HCT116 (cell line): ENCODE results near the gene TYW1.

Experiments used
- ATF3 ChIP-seq: IDR thresholded peaks from 2 replicates; pipeline ENCODE4 v1.6.1; 2012
- CEBPB ChIP-seq: IDR thresholded peaks from 2 replicates; pipeline ENCODE4 v1.6.1; 2012; ENCODE audit warnings: low read depth
- CTCF ChIP-seq, 3 experiments: fragments of 200-600 bp in 1 of 3; sonication (generic) in 1 of 3; IDR thresholded peaks in 2 of 3; conservative IDR thresholded peaks in 1 of 3; 2 replicates each; pipeline ENCODE4 v1.5.1; 2012 to 2017; ENCODE audit warnings: low read depth in 2 of 3, low read length in 2 of 3, antibody characterized with exemption in 1 of 3, borderline replicate concordance in 1 of 3, control low read depth in 1 of 3, mild to moderate bottlenecking in 1 of 3, mixed read lengths in 1 of 3, mixed run types in 1 of 3, moderate library complexity in 1 of 3; ENCODE audit not compliant: insufficient read depth in 1 of 3
- JUND ChIP-seq: IDR thresholded peaks from 2 replicates; pipeline ENCODE4 v1.6.1; 2012
- POLR2AphosphoS5 ChIP-seq: IDR thresholded peaks from 2 replicates; pipeline ENCODE4 v1.6.1; 2011; ENCODE audit warnings: mild to moderate bottlenecking, low read depth, low read length, moderate library complexity
- REST ChIP-seq: IDR thresholded peaks from 2 replicates; pipeline ENCODE4 v1.6.1; 2012; ENCODE audit warnings: low read depth
- SP1 ChIP-seq: IDR thresholded peaks from 2 replicates; pipeline ENCODE4 v1.6.1; 2012; ENCODE audit warnings: low read depth
- ZNF274 ChIP-seq: fragments of 200-500 bp; sonication (Bioruptor generic); IDR thresholded peaks from 2 replicates; pipeline ENCODE4 v1.6.1; 2014; ENCODE audit warnings: mild to moderate bottlenecking, low read depth, low read length, inconsistent platforms

GRCh38 chr7:66950311-66950710, 46.3 kb upstream of the TYW1 start:
- TF ChIP-seq CTCF (IDR thresholded peaks at IDR 0.05 in 2 of 3, conservative IDR thresholded peaks at IDR 0.05 in 1 of 3; ENCODE audit: borderline replicate concordance in 1 of 3, insufficient read depth in 1 of 3, low read depth in 2 of 3, low read length in 2 of 3) (no peak), ATF3 (no peak), CEBPB (no peak), JUND (no peak), POLR2AphosphoS5 (no peak), REST (no peak), ZNF274 (no peak), SP1 (no peak)
